ENCODE data around the gene RNF217. TPM values are rescaled to one million over a fixed set of nuclear protein-coding genes. Genes with fewer than 3 reads are reported as not detected.
A peak's percentile ranks its signal among the peaks of the same experiment; 100 is the strongest.

The RNF217 gene
- total RNA-seq, 1 experiment from 2014 or later: not detected

- DNase-seq (ENCODE audit: low spot score): no peak
Measured at GRCh38 chr6:124989136-124989983, 27.1 kb downstream of the RNF217 start.

- no peak for DNase-seq (ENCODE audit: low spot score)
Measured at GRCh38 chr6:124990988-124991387, 28.8 kb downstream of the RNF217 start.

GRCh38 chr6:124991764-124992295 lies 29.6 kb downstream of the RNF217 start:
- no peak for DNase-seq (ENCODE audit: low spot score)

- no peak for DNase-seq (ENCODE audit: low spot score)
Measured at GRCh38 chr6:124993327-124993726, 31.1 kb downstream of the RNF217 start.

- no peak for DNase-seq (ENCODE audit: low spot score)
Measured at GRCh38 chr6:124994648-124995047, 32.4 kb downstream of the RNF217 start.

GRCh38 chr6:124995131-124995530 lies 32.9 kb downstream of the RNF217 start:
- DNase-seq (ENCODE audit: low spot score): no peak

GRCh38 chr6:124995645-124996325 lies 33.5 kb downstream of the RNF217 start:
- no peak for DNase-seq (ENCODE audit: low spot score)

GRCh38 chr6:124996411-124996810 lies 34.2 kb downstream of the RNF217 start:
- DNase-seq (ENCODE audit: low spot score): no peak

GRCh38 chr6:124997196-124997875 lies 35.1 kb downstream of the RNF217 start:
- no peak for DNase-seq (ENCODE audit: low spot score)

GRCh38 chr6:124999105-124999764 lies 37.0 kb downstream of the RNF217 start:
- peak; percentile 37 for DNase-seq (ENCODE audit: low spot score)

- DNase-seq (ENCODE audit: low spot score): no peak
Measured at GRCh38 chr6:125001684-125002405, 39.6 kb downstream of the RNF217 start.

GRCh38 chr6:125002406-125002741 lies 40.1 kb downstream of the RNF217 start:
- no peak for DNase-seq (ENCODE audit: low spot score)

GRCh38 chr6:125003070-125003469 lies 40.8 kb downstream of the RNF217 start:
- no peak for DNase-seq (ENCODE audit: low spot score)

GRCh38 chr6:125004198-125004597 lies 42.0 kb downstream of the RNF217 start:
- DNase-seq (ENCODE audit: low spot score): no peak

- no peak for DNase-seq (ENCODE audit: low spot score)
Measured at GRCh38 chr6:125004797-125005595, 42.8 kb downstream of the RNF217 start.

GRCh38 chr6:125008261-125008703 lies 46.0 kb downstream of the RNF217 start:
- DNase-seq (ENCODE audit: low spot score): no peak

- DNase-seq (ENCODE audit: low spot score): no peak
Measured at GRCh38 chr6:125008957-125009356, 46.7 kb downstream of the RNF217 start.

- DNase-seq (ENCODE audit: low spot score): no peak
Measured at GRCh38 chr6:125009578-125009977, 47.3 kb downstream of the RNF217 start.

- no peak for DNase-seq (ENCODE audit: low spot score)
Measured at GRCh38 chr6:125013938-125014660, 51.9 kb downstream of the RNF217 start.

- no peak for DNase-seq (ENCODE audit: low spot score)
Measured at GRCh38 chr6:125014661-125014957, 52.4 kb downstream of the RNF217 start.
